HCT116 (cell line): ENCODE results near the gene SBSN. TPM values are rescaled to one million over a fixed set of nuclear protein-coding genes. Genes with fewer than 3 reads are reported as not detected.

Source experiments
- ATAC-seq: fragments of 200-7000 bp; cut with Tn5 transposase; 2 replicates; pipeline ENCODE4 v1.9.1; 2020; ENCODE audit warnings: mild to moderate bottlenecking, moderate library complexity
- BruUV-seq: library from RNA; stranded (reverse); fragments of 400-500 nt; replicated peaks from 2 replicates; lab custom pipeline; 2021; lab: Mats Ljungman, UMichigan
- CTCF ChIA-PET: fragments of 300-600 bp; sonication (Branson Sonifier 250); formaldehyde crosslinking; loops from one replicate; lab custom pipeline; 2021; ENCODE audit warnings: antibody characterized with exemption; lab: Charles Lee
- POLR2A ChIA-PET: fragments of 300-600, 350-600 bp; sonication (Branson Sonifier 250); formaldehyde crosslinking; loops from one replicate; lab custom pipeline; 2021; ENCODE audit warnings: antibody characterized with exemption; lab: Charles Lee
- RAD21 ChIA-PET, 2 experiments: fragments of 300-600 bp; sonication (Branson Sonifier 250); formaldehyde crosslinking; loops; one replicate each; lab custom pipeline; 2023; ENCODE audit warnings: low total read pairs in 2 of 2; ENCODE audit not compliant: uncharacterized antibody in 2 of 2, unreplicated experiment in 2 of 2, low non-redundant PET in 1 of 2; lab: Charles Lee
- DNase-seq: peaks from one replicate; pipeline ENCODE4 v3.0.0-alpha.2; 2010; ENCODE audit warnings: low read depth, low spot score
- H2AFZ ChIP-seq: fragments of 200-600 bp; shearing (Covaris generic), sonication (generic); 2 replicates; pipeline ENCODE4 v1.6.1; 2017; ENCODE audit warnings: low read depth, mixed run types, mixed read lengths, antibody characterized with exemption, low read length; ENCODE audit not compliant: poor library complexity, severe bottlenecking
- H3K27ac ChIP-seq: 2 replicates; pipeline ENCODE4 v1.5.1; 2012; ENCODE audit warnings: low read depth, low read length
- H3K27me3 ChIP-seq: fragments of 200-600 bp; sonication (generic); 2 replicates; pipeline ENCODE4 v1.6.1; 2016; ENCODE audit warnings: mixed run types, low read length, mixed read lengths; ENCODE audit not compliant: insufficient read depth
- H3K36me3 ChIP-seq, 2 experiments: fragments of 200-500 bp in 1 of 2; fragments of 200-600 bp in 1 of 2; sonication (Bioruptor generic) in 1 of 2; sonication (generic) in 1 of 2; 2 replicates each; pipeline versions ENCODE4 v1.5.1 to v1.6.1; 2014 to 2016; ENCODE audit warnings: low read length in 2 of 2, inconsistent platforms in 1 of 2, mixed read lengths in 1 of 2, mixed run types in 1 of 2; ENCODE audit not compliant: insufficient read depth in 2 of 2, control insufficient read depth in 1 of 2
- H3K4me1 ChIP-seq, 2 experiments: fragments of 200-600 bp in 1 of 2; sonication (generic) in 1 of 2; 2 replicates each; pipeline versions ENCODE4 v1.5.1 to v1.6.1; 2012 to 2017; ENCODE audit warnings: low read length in 2 of 2, inconsistent platforms in 1 of 2, mild to moderate bottlenecking in 1 of 2, mixed read lengths in 1 of 2, mixed run types in 1 of 2, moderate library complexity in 1 of 2; ENCODE audit not compliant: insufficient read depth in 2 of 2, control insufficient read depth in 1 of 2
- H3K4me2 ChIP-seq: fragments of 200-600 bp; sonication (generic); 2 replicates; pipeline ENCODE4 v1.6.1; 2017; ENCODE audit warnings: mixed run types, low read length, mixed read lengths
- H3K4me3 ChIP-seq, 2 experiments: fragments of 200-600 bp in 1 of 2; sonication (generic) in 1 of 2; replicated peaks in 1 of 2; 2 replicates each; pipeline ENCODE4 v1.5.1; 2011 to 2016; ENCODE audit warnings: low read length in 2 of 2, control low read depth in 1 of 2, low read depth in 1 of 2, mild to moderate bottlenecking in 1 of 2, mixed read lengths in 1 of 2, mixed run types in 1 of 2
- H3K79me2 ChIP-seq: fragments of 200-600 bp; sonication (generic); 2 replicates; pipeline ENCODE4 v1.6.1; 2017; ENCODE audit warnings: mild to moderate bottlenecking, mixed run types, low read length, moderate library complexity, mixed read lengths; ENCODE audit not compliant: insufficient read depth
- H3K9ac ChIP-seq: fragments of 200-600 bp; sonication (generic); 2 replicates; pipeline ENCODE4 v1.6.1; 2016; ENCODE audit warnings: low read length, mixed read lengths
- H3K9me2 ChIP-seq: fragments of 200-600 bp; sonication (generic), shearing (Covaris generic); 2 replicates; pipeline ENCODE4 v1.6.1; 2017; ENCODE audit warnings: mixed run types, mild to moderate bottlenecking, moderate library complexity; ENCODE audit not compliant: insufficient read depth
- H3K9me3 ChIP-seq, 2 experiments: fragments of 200-500 bp in 1 of 2; fragments of 200-600 bp in 1 of 2; sonication (Bioruptor generic) in 1 of 2; sonication (generic) in 1 of 2; 2 replicates each; pipeline ENCODE4 v1.6.1; 2014 to 2017; ENCODE audit warnings: low read length in 2 of 2, mixed read lengths in 2 of 2, inconsistent platforms in 1 of 2, low read depth in 1 of 2, mild to moderate bottlenecking in 1 of 2, mixed run types in 1 of 2, moderate library complexity in 1 of 2; ENCODE audit not compliant: control insufficient read depth in 1 of 2, insufficient read depth in 1 of 2
- H4K20me1 ChIP-seq: fragments of 200-600 bp; sonication (generic), shearing (Covaris generic); 2 replicates; pipeline ENCODE4 v1.6.1; 2017; ENCODE audit warnings: mixed run types, mild to moderate bottlenecking, moderate library complexity; ENCODE audit not compliant: insufficient read depth
- ATF3 ChIP-seq: IDR thresholded peaks from 2 replicates; pipeline ENCODE4 v1.6.1; 2012
- CEBPB ChIP-seq: IDR thresholded peaks from 2 replicates; pipeline ENCODE4 v1.6.1; 2012; ENCODE audit warnings: low read depth
- CTCF ChIP-seq, 3 experiments: fragments of 200-600 bp in 1 of 3; sonication (generic) in 1 of 3; IDR thresholded peaks in 2 of 3; conservative IDR thresholded peaks in 1 of 3; 2 replicates each; pipeline ENCODE4 v1.5.1; 2012 to 2017; ENCODE audit warnings: low read depth in 2 of 3, low read length in 2 of 3, antibody characterized with exemption in 1 of 3, borderline replicate concordance in 1 of 3, control low read depth in 1 of 3, mild to moderate bottlenecking in 1 of 3, mixed read lengths in 1 of 3, mixed run types in 1 of 3, moderate library complexity in 1 of 3; ENCODE audit not compliant: insufficient read depth in 1 of 3
- ELF1 ChIP-seq: IDR thresholded peaks from 2 replicates; pipeline ENCODE4 v1.6.1; 2012; ENCODE audit warnings: low read depth, borderline replicate concordance
- FOSL1 ChIP-seq: IDR thresholded peaks from 2 replicates; pipeline ENCODE4 v1.6.1; 2012; ENCODE audit warnings: low read depth
- JUND ChIP-seq: IDR thresholded peaks from 2 replicates; pipeline ENCODE4 v1.6.1; 2012
- MAX ChIP-seq: IDR thresholded peaks from 2 replicates; pipeline ENCODE4 v1.6.1; 2012
- POLR2A ChIP-seq: IDR thresholded peaks from 2 replicates; pipeline ENCODE4 v1.7.0; 2011; ENCODE audit warnings: borderline replicate concordance; ENCODE audit not compliant: insufficient read depth, insufficient read length; ENCODE audit errors: extremely low read depth
- POLR2AphosphoS5 ChIP-seq: IDR thresholded peaks from 2 replicates; pipeline ENCODE4 v1.6.1; 2011; ENCODE audit warnings: mild to moderate bottlenecking, low read depth, low read length, moderate library complexity
- REST ChIP-seq: IDR thresholded peaks from 2 replicates; pipeline ENCODE4 v1.6.1; 2012; ENCODE audit warnings: low read depth
- SP1 ChIP-seq: IDR thresholded peaks from 2 replicates; pipeline ENCODE4 v1.6.1; 2012; ENCODE audit warnings: low read depth
- SRF ChIP-seq: IDR thresholded peaks from 2 replicates; pipeline ENCODE4 v1.6.1; 2012; ENCODE audit warnings: low read depth
- YY1 ChIP-seq: IDR thresholded peaks from 2 replicates; pipeline ENCODE4 v1.6.1; 2011; ENCODE audit warnings: low read length, low read depth, moderate library complexity, mild to moderate bottlenecking; ENCODE audit not compliant: insufficient replicate concordance; ENCODE audit errors: extremely low read depth
- ZBTB33 ChIP-seq: IDR thresholded peaks from 2 replicates; pipeline ENCODE4 v1.6.1; 2011; ENCODE audit warnings: mild to moderate bottlenecking, low read length, moderate library complexity; ENCODE audit not compliant: insufficient replicate concordance; ENCODE audit errors: extremely low read depth
- ZNF274 ChIP-seq: fragments of 200-500 bp; sonication (Bioruptor generic); IDR thresholded peaks from 2 replicates; pipeline ENCODE4 v1.6.1; 2014; ENCODE audit warnings: mild to moderate bottlenecking, low read depth, low read length, inconsistent platforms
- intact Hi-C: fragments of 100-400 bp; cut with micrococcal nuclease; formaldehyde crosslinking; loops from 2 replicates; pipeline ENCODE4 v1.10.0; 2022
- total RNA-seq: library from RNA; stranded (reverse); gene quantifications from one replicate; pipeline ENCODE4 v1.2.1, GENCODE V29; 2021; ENCODE audit not compliant: unreplicated experiment

The SBSN gene
- total RNA-seq, 1 experiment from 2014 or later, result 0.66 TPM

- Histone ChIP-seq H3K27ac (no peak overlapping the region), H3K4me3 (no peak overlapping the region), H3K9me3 (no peaks in the 10 kb centered on the region), H3K79me2 (peaks cover 34% of the 10 kb centered on the region), H3K4me2 (no peak overlapping the region), H3K27me3 (no peaks in the 10 kb centered on the region), H2AFZ (no peak overlapping the region), H4K20me1 (no peaks in the 10 kb centered on the region), H3K9me2 (no peaks in the 10 kb centered on the region), H3K36me3 (peaks cover 2 to 12% of the 10 kb centered on the region in 2 experiments; a peak in 1 of 4 replicates), H3K4me1 (peaks cover 6 to 13% of the 10 kb centered on the region in 2 experiments; a peak in 3 of 4 replicates), H3K9ac (no peak overlapping the region)
- intact Hi-C loops, result loop anchor here (2.0 to 10.0 kb wide), 2 partner anchors 167 to 385 kb away; partner anchors contain the start of gene LRFN3
- no TSS peak for BruUV-seq
- RAD21 ChIA-PET, result no interaction called here
- ATAC-seq, result no peak
- CTCF ChIA-PET, result interaction anchor here (1.8 kb wide), 1 partner anchor 8 kb away, joined by 8 read pairs; no protein-coding TSS in a partner anchor
- TF ChIP-seq SP1 (no peak), POLR2AphosphoS5 (no peak), MAX (no peak), ELF1 (no peak), POLR2A (no peak), ZBTB33 (no peak), SRF (no peak), REST (no peak), YY1 (no peak), FOSL1 (no peak), ZNF274 (no peak), JUND (no peak), ATF3 (no peak), CTCF (IDR thresholded peaks at IDR 0.05 in 2 of 3, conservative IDR thresholded peaks at IDR 0.05 in 1 of 3; ENCODE audit: borderline replicate concordance in 1 of 3, insufficient read depth in 1 of 3, low read depth in 2 of 3, low read length in 2 of 3) (no peak), CEBPB (no peak)
- no peak for DNase-seq
- POLR2A ChIA-PET, result no interaction called here
These were observed 21.9 kb upstream of the SBSN start for GRCh38 chr19:35549879-35550523.
